Endodermal cell (in vitro differentiated cells): Measurements from ENCODE around the gene DCUN1D1. TPM values are rescaled to one million over a fixed set of nuclear protein-coding genes. Genes with fewer than 3 reads are reported as not detected.
A peak's percentile ranks its signal among the peaks of the same experiment; 100 is the strongest.

Experiments
- DNase-seq: peaks from one replicate; pipeline ENCODE4 v3.0.0-alpha.2; 2017
- H3K27ac ChIP-seq: 2 replicates; pipeline ENCODE4 v1.5.1; 2013; ENCODE audit warnings: mild to moderate bottlenecking, low read depth, low read length, moderate library complexity
- H3K27me3 ChIP-seq: 2 replicates; pipeline ENCODE4 v1.6.1; 2013; ENCODE audit warnings: mild to moderate bottlenecking, low read length, moderate library complexity; ENCODE audit not compliant: insufficient read depth, control insufficient read depth, poor library complexity, severe bottlenecking
- H3K36me3 ChIP-seq: 2 replicates; pipeline ENCODE4 v1.7.0; 2013; ENCODE audit warnings: mild to moderate bottlenecking, low read length, moderate library complexity; ENCODE audit not compliant: control insufficient read depth, insufficient read depth
- H3K4me1 ChIP-seq: one replicate; pipeline ENCODE4 v1.7.0; 2013; ENCODE audit warnings: low read length; ENCODE audit not compliant: control insufficient read depth, insufficient read depth
- H3K4me3 ChIP-seq: 2 replicates; pipeline ENCODE4 v1.5.1; 2013; ENCODE audit warnings: mild to moderate bottlenecking, low read length, moderate library complexity
- H3K9ac ChIP-seq: 2 replicates; pipeline ENCODE4 v1.6.1; 2013; ENCODE audit warnings: mild to moderate bottlenecking, low read length, moderate library complexity; ENCODE audit not compliant: poor library complexity, severe bottlenecking; ENCODE audit errors: extremely low read depth
- H3K9me3 ChIP-seq: 2 replicates; pipeline ENCODE4 v1.6.1; 2013; ENCODE audit warnings: mild to moderate bottlenecking, low read length, moderate library complexity; ENCODE audit not compliant: control insufficient read depth
- H3K27ac Mint-ChIP-seq: 2 replicates; pipeline ENCODE4 v1.8.0; 2020; ENCODE audit warnings: mixed read lengths
- H3K27me3 Mint-ChIP-seq: 2 replicates; pipeline ENCODE4 v1.8.0; 2021; ENCODE audit warnings: mild to moderate bottlenecking, mixed read lengths; ENCODE audit not compliant: insufficient read depth
- H3K36me3 Mint-ChIP-seq: 2 replicates; pipeline ENCODE4 v1.8.0; 2020; ENCODE audit warnings: low read depth, mixed read lengths
- H3K4me1 Mint-ChIP-seq: 2 replicates; pipeline ENCODE4 v1.8.0; 2020; ENCODE audit warnings: mixed read lengths
- H3K4me3 Mint-ChIP-seq: 2 replicates; pipeline ENCODE4 v1.8.0; 2020; ENCODE audit warnings: mild to moderate bottlenecking, moderate library complexity, mixed read lengths
- H3K9me3 Mint-ChIP-seq: 2 replicates; pipeline ENCODE4 v1.8.0; 2020; ENCODE audit warnings: mild to moderate bottlenecking, mixed read lengths
- CTCF ChIP-seq: fragments of 200-600 bp; sonication (generic); conservative IDR thresholded peaks from 2 replicates; pipeline ENCODE4 v1.5.0; 2021; ENCODE audit warnings: antibody characterized with exemption, mild to moderate bottlenecking
- WGBS, 2 experiments: methylation state at CpG; one replicate each; pipeline versions ENCODE4 v1.1.5 to v1.1.7; 2013; ENCODE audit warnings: missing lambda C conversion rate in 2 of 2, mixed read lengths in 1 of 2; ENCODE audit not compliant: insufficient coverage in 1 of 2, insufficient read length in 1 of 2; 5-methylcytosine and 5-hydroxymethylcytosine counted together
- total RNA-seq, 2 donors: library from RNA; stranded (reverse); fragmentation: NEBNext Ultra II Directional in 1 of 2; extraction: Animal tissue kit (Norgen Biotek cat#: 25700) in 1 of 2; gene quantifications; 2 replicates in 1 of 2; 3 replicates in 1 of 2; pipeline ENCODE4 v1.2.1, GENCODE V29; 2021

DCUN1D1 gene
- total RNA-seq, 2 donors from 2014 or later = 59.6 to 65.6 TPM

GRCh38 chr3:182978387-182978786, 2.0 kb downstream of the DCUN1D1 start:
- H3K27me3 Mint-ChIP-seq = no peaks in the 10 kb centered on the region
- H3K27ac ChIP-seq = no peak overlapping the region
- H3K27me3 ChIP-seq = no peaks in the 10 kb centered on the region
- no peaks in the 10 kb centered on the region for H3K4me1 ChIP-seq
- H3K4me3 ChIP-seq = peak overlapping the region; percentile 92
- 55 to 58% methylated on average over 3 to 5 of the region's 5 CpGs for WGBS, 2 experiments
- DNase-seq = peak; percentile 52
- H3K4me1 Mint-ChIP-seq = peaks cover 23% of the 10 kb centered on the region
- H3K4me3 Mint-ChIP-seq = peak overlapping the region; percentile 89
- H3K36me3 ChIP-seq = no peaks in the 10 kb centered on the region
- no peak overlapping the region for H3K27ac Mint-ChIP-seq
- H3K9ac ChIP-seq = no peak overlapping the region
- no peaks in the 10 kb centered on the region for H3K9me3 ChIP-seq
- no peak for TF ChIP-seq CTCF
- H3K36me3 Mint-ChIP-seq = no peaks in the 10 kb centered on the region
- H3K9me3 Mint-ChIP-seq = no peaks in the 10 kb centered on the region

- Histone ChIP-seq H3K27ac (no peak overlapping the region), H3K9ac (no peak overlapping the region), H3K27me3 (no peaks in the 10 kb centered on the region), H3K9me3 (no peaks in the 10 kb centered on the region), H3K36me3 (no peaks in the 10 kb centered on the region), H3K4me1 (no peaks in the 10 kb centered on the region), H3K4me3 (no peak overlapping the region)
- Mint-ChIP-seq H3K27ac (no peak overlapping the region), H3K27me3 (no peaks in the 10 kb centered on the region), H3K4me1 (peaks cover 12% of the 10 kb centered on the region), H3K9me3 (no peaks in the 10 kb centered on the region), H3K4me3 (no peak overlapping the region), H3K36me3 (peaks cover 7% of the 10 kb centered on the region)
- DNase-seq = no peak
- WGBS, 2 experiments = 96 to 97% methylated on average over 3 to 4 of the region's 5 CpGs
- TF ChIP-seq CTCF = no peak
Measured at GRCh38 chr3:182973047-182973446, 7.3 kb downstream of the DCUN1D1 start.

DNA sequence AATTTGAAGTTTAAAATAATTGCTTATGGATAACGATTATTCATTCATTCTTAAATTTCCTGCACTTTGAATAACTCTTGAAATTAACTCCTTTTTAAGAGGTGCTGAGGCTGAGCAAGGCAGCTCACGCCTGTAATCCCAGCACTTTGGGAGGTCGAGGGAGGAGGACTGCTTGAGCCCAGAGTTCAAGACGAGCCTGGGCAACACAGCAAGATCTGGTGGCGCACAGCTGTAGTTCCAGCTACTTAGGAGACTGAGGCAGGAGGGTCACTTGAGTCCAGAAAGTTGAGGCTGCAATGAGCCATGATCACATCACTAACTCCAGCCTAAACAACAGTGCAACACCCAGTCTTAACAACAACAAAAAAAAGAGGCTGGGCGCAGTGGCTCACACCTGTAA, 8.0 kb downstream of the DCUN1D1 start:
- H3K27me3 Mint-ChIP-seq = no peaks in the 10 kb centered on the region
- no peaks in the 10 kb centered on the region for H3K9me3 ChIP-seq
- H3K4me3 ChIP-seq = no peak overlapping the region
- no peaks in the 10 kb centered on the region for H3K27me3 ChIP-seq
- peaks cover 7% of the 10 kb centered on the region for H3K36me3 Mint-ChIP-seq
- no peak for DNase-seq
- no peak overlapping the region for H3K4me3 Mint-ChIP-seq
- H3K9ac ChIP-seq = no peak overlapping the region
- 92 to 93% methylated on average over 5 to 6 of the region's 6 CpGs for WGBS, 2 experiments
- no peaks in the 10 kb centered on the region for H3K4me1 ChIP-seq
- TF ChIP-seq CTCF = no peak
- no peak overlapping the region for H3K27ac ChIP-seq
- no peaks in the 10 kb centered on the region for H3K36me3 ChIP-seq
- H3K27ac Mint-ChIP-seq = no peak overlapping the region
- H3K4me1 Mint-ChIP-seq = peaks cover 12% of the 10 kb centered on the region
- no peaks in the 10 kb centered on the region for H3K9me3 Mint-ChIP-seq
